SK-N-SH (cell line): Measurements from ENCODE around the gene ZPLD1. TPM values are rescaled to one million over a fixed set of nuclear protein-coding genes. Genes with fewer than 3 reads are reported as not detected.

Source experiments
- CTCF ChIA-PET: fragments of 300-600, 350-600 bp; formaldehyde crosslinking; extraction: SDS; loops from one replicate; lab custom pipeline; 2021; lab: Yijun Ruan, JAX
- POLR2A ChIA-PET: fragments of 350-600 bp; sonication (Branson Sonifier 250); formaldehyde crosslinking; extraction: SDS; loops from one replicate; lab custom pipeline; 2020; ENCODE audit warnings: antibody characterized with exemption, inconsistent platforms; lab: Yijun Ruan, JAX
- DNase-seq: peaks from one replicate; pipeline ENCODE4 v3.0.0; 2012
- H2AFZ ChIP-seq: fragments of 200-600 bp; sonication (generic); 2 replicates; pipeline ENCODE4 v1.8.1; 2016; ENCODE audit warnings: antibody characterized with exemption, mild to moderate bottlenecking, low read depth
- H3F3A ChIP-seq: fragments of 200-600 bp; sonication (generic); replicated peaks from 2 replicates; pipeline ENCODE3; 2016; ENCODE audit warnings: antibody characterized with exemption, mild to moderate bottlenecking; ENCODE audit not compliant: insufficient read depth
- H3K27ac ChIP-seq, 2 experiments: fragments of 200-500 bp in 1 of 2; fragments of 200-600 bp in 1 of 2; sonication (Bioruptor generic) in 1 of 2; sonication (generic), shearing (Covaris generic) in 1 of 2; 2 replicates each; pipeline versions ENCODE4 v1.5.1 to v1.6.1; 2014 to 2016; ENCODE audit warnings: low read depth in 2 of 2, inconsistent platforms in 1 of 2, low read length in 1 of 2, mild to moderate bottlenecking in 1 of 2, mixed read lengths in 1 of 2
- H3K27me3 ChIP-seq: fragments of 200-600 bp; sonication (generic), shearing (Covaris generic); 2 replicates; pipeline ENCODE4 v1.6.1; 2016; ENCODE audit warnings: mixed run types; ENCODE audit not compliant: insufficient read depth
- H3K36me3 ChIP-seq, 2 experiments: fragments of 200-500 bp in 1 of 2; fragments of 200-600 bp in 1 of 2; sonication (Bioruptor generic) in 1 of 2; sonication (generic) in 1 of 2; replicated peaks in 1 of 2; 2 replicates each; pipeline versions ENCODE3 to v1.5.1; 2014 to 2016; ENCODE audit warnings: low read length in 1 of 2, mild to moderate bottlenecking in 1 of 2; ENCODE audit not compliant: insufficient read depth in 2 of 2, control insufficient read depth in 1 of 2
- H3K4me1 ChIP-seq, 2 experiments: fragments of 200-500 bp in 1 of 2; fragments of 200-600 bp in 1 of 2; sonication (Bioruptor generic) in 1 of 2; sonication (generic), shearing (Covaris generic) in 1 of 2; 2 replicates each; pipeline versions ENCODE4 v1.5.1 to v1.6.1; 2014 to 2016; ENCODE audit warnings: low read depth in 1 of 2, low read length in 1 of 2, mixed run types in 1 of 2; ENCODE audit not compliant: insufficient read depth in 2 of 2, control insufficient read depth in 1 of 2
- H3K4me2 ChIP-seq: fragments of 200-600 bp; sonication (generic), shearing (Covaris generic); 2 replicates; pipeline ENCODE4 v1.6.1; 2017; ENCODE audit warnings: mixed run types
- H3K4me3 ChIP-seq, 2 experiments: fragments of 200-500 bp in 1 of 2; fragments of 200-600 bp in 1 of 2; sonication (Bioruptor generic) in 1 of 2; sonication (generic), shearing (Covaris generic) in 1 of 2; 2 replicates each; pipeline versions ENCODE4 v1.5.1 to v1.8.1; 2014 to 2016; ENCODE audit warnings: low read depth in 2 of 2, inconsistent platforms in 1 of 2, low read length in 1 of 2, mild to moderate bottlenecking in 1 of 2, mixed read lengths in 1 of 2, moderate library complexity in 1 of 2
- H3K79me2 ChIP-seq: fragments of 200-600 bp; sonication (generic); 2 replicates; pipeline ENCODE4 v1.8.1; 2017; ENCODE audit warnings: mild to moderate bottlenecking; ENCODE audit not compliant: insufficient read depth
- H3K9ac ChIP-seq: fragments of 200-600 bp; sonication (generic); 2 replicates; pipeline ENCODE4 v1.6.1; 2017; ENCODE audit warnings: mixed run types
- H3K9me2 ChIP-seq: fragments of 200-600 bp; sonication (generic); 2 replicates; pipeline ENCODE4 v1.6.1; 2017; ENCODE audit warnings: mixed run types
- H3K9me3 ChIP-seq: fragments of 200-600 bp; sonication (generic); 2 replicates; pipeline ENCODE4 v1.6.1; 2017; ENCODE audit warnings: mixed run types, mild to moderate bottlenecking, moderate library complexity
- H4K20me1 ChIP-seq: fragments of 200-600 bp; sonication (generic); 2 replicates; pipeline ENCODE4 v1.6.1; 2017; ENCODE audit warnings: mild to moderate bottlenecking, mixed run types; ENCODE audit not compliant: insufficient read depth
- CTCF ChIP-seq: fragments of 200-600 bp; sonication (generic); IDR thresholded peaks from 2 replicates; pipeline ENCODE4 v1.6.1; 2017; ENCODE audit warnings: antibody characterized with exemption, mild to moderate bottlenecking, moderate library complexity
- ELF1 ChIP-seq: IDR thresholded peaks from 2 replicates; pipeline ENCODE4 v1.4.0; 2012
- EZH2phosphoT487 ChIP-seq: fragments of 200-600 bp; sonication (generic); IDR thresholded peaks from 2 replicates; pipeline ENCODE4 v1.6.1; 2017; ENCODE audit warnings: low read depth, mixed run types, mild to moderate bottlenecking, antibody characterized with exemption, moderate library complexity, borderline replicate concordance
- IRF3 ChIP-seq: fragments of 150-350 bp; IDR thresholded peaks from 2 replicates; pipeline ENCODE4 v1.6.1; 2016; ENCODE audit warnings: mild to moderate bottlenecking, low read depth, low read length
- TCF12 ChIP-seq: IDR thresholded peaks from 2 replicates; pipeline ENCODE4 v1.4.0; 2012
- WGBS: methylation state at CpG from one replicate; pipeline ENCODE4 v1.1.6; 2017; ENCODE audit warnings: low lambda C conversion rate; 5-methylcytosine and 5-hydroxymethylcytosine counted together
- polyA plus RNA-seq, 3 experiments: library from polyadenylated mRNA; depleted of rRNA; stranded (reverse); fragments of >200 nt; gene quantifications; 2 replicates each; pipeline ENCODE4 v1.2.3, GENCODE V29; 2012

ZPLD1 gene
- polyA plus RNA-seq, 1 of the 3 experiments (the other 2 are of a cell fraction), result not detected

GRCh38 chr3:102476198-102476597 is 41.4 kb downstream of the ZPLD1 start:
- no peaks in the 10 kb centered on the region for H3K36me3 ChIP-seq
- H3K27me3 ChIP-seq, result no peaks in the 10 kb centered on the region
- TF ChIP-seq TCF12, result no peak
- H3K4me2 ChIP-seq, result no peak overlapping the region
- H3K9me3 ChIP-seq, result no peaks in the 10 kb centered on the region
- no peak overlapping the region for H3K9ac ChIP-seq
- H4K20me1 ChIP-seq, result no peaks in the 10 kb centered on the region
- H3K27ac ChIP-seq, result no peak overlapping the region
- DNase-seq, result no peak
- H3K4me1 ChIP-seq, result no peaks in the 10 kb centered on the region; a peak in 1 of 4 replicates
- CTCF ChIA-PET, result interaction anchor here (0.6 to 1.3 kb wide), 3 partner anchors 57 to 247 kb away, joined by 3 to 6 read pairs (median 3); no protein-coding TSS in a partner anchor
- H3K9me2 ChIP-seq, result no peaks in the 10 kb centered on the region
- H2AFZ ChIP-seq, result no peak overlapping the region
- H3K4me3 ChIP-seq, result no peak overlapping the region
- no peaks in the 10 kb centered on the region for H3F3A ChIP-seq
- 79% methylated on average over 4 of the region's 4 CpGs for WGBS
- POLR2A ChIA-PET, result no interaction called here
- no peaks in the 10 kb centered on the region for H3K79me2 ChIP-seq

DNA sequence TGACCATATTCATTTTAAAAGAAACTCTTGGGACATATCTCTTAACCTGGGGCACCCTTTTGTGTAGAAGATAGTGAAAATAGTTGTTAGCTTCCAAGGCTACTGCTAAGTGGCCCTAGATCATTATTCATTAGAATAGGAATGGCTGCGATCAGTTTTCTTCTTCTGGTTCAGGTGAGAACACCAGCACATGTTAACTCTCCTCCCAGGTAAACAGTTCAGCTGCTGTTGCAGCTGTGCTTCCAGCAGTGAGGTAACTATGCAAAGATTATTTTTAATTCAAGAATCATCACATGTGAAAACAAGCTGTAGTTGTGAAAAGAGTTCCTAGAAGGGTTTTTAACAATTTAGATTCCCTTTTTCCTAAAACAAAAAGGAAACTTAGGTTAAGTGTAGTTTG is 43.3 kb downstream of the ZPLD1 start:
- Histone ChIP-seq H3K4me3 (no peak overlapping the region), H3K9me2 (no peaks in the 10 kb centered on the region), H3K79me2 (no peaks in the 10 kb centered on the region), H3K27me3 (no peaks in the 10 kb centered on the region), H3K9me3 (no peaks in the 10 kb centered on the region), H2AFZ (no peak overlapping the region), H3K9ac (no peak overlapping the region), H3K4me1 (no peaks in the 10 kb centered on the region; a peak in 1 of 4 replicates), H3K27ac (no peak overlapping the region), H3K36me3 (no peaks in the 10 kb centered on the region), H3F3A (no peaks in the 10 kb centered on the region), H4K20me1 (no peaks in the 10 kb centered on the region), H3K4me2 (no peak overlapping the region)
- TF ChIP-seq ELF1 (no peak), CTCF (no peak)
- CTCF ChIA-PET, result interaction anchor here (1.2 kb wide), 1 partner anchor 249 kb away, joined by 4 read pairs; no protein-coding TSS in a partner anchor
- POLR2A ChIA-PET, result no interaction called here
- WGBS, result 86% methylated on average over 1 of the region's 1 CpG
- DNase-seq, result no peak

GRCh38 chr3:102480139-102480538 is 45.3 kb downstream of the ZPLD1 start:
- Histone ChIP-seq H3K4me1 (no peaks in the 10 kb centered on the region; a peak in 1 of 4 replicates), H3F3A (no peaks in the 10 kb centered on the region)
- POLR2A ChIA-PET, result no interaction called here

More at GRCh38 chr3:102480139-102480538, 45.3 kb downstream of the ZPLD1 start:
- no peak for DNase-seq
- CTCF ChIA-PET, result interaction anchor here (0.6 to 1.4 kb wide), 2 partner anchors 10 to 56 kb away, joined by 3 read pairs; no protein-coding TSS in a partner anchor
- no peaks in the 10 kb centered on the region for H3K79me2 ChIP-seq
- H2AFZ ChIP-seq, result no peak overlapping the region
- no peaks in the 10 kb centered on the region for H4K20me1 ChIP-seq
- TF ChIP-seq EZH2phosphoT487 (no peak), IRF3 (no peak)
- H3K4me2 ChIP-seq, result no peak overlapping the region
- H3K9ac ChIP-seq, result no peak overlapping the region
- no peaks in the 10 kb centered on the region for H3K9me2 ChIP-seq
- 73% methylated on average over 2 of the region's 2 CpGs for WGBS
- no peaks in the 10 kb centered on the region for H3K36me3 ChIP-seq
- no peaks in the 10 kb centered on the region for H3K9me3 ChIP-seq
- no peaks in the 10 kb centered on the region for H3K27me3 ChIP-seq
- H3K4me3 ChIP-seq, result no peak overlapping the region
- no peak overlapping the region for H3K27ac ChIP-seq
